ENCODE results near the gene H1-8.

H1-8 gene

DNA sequence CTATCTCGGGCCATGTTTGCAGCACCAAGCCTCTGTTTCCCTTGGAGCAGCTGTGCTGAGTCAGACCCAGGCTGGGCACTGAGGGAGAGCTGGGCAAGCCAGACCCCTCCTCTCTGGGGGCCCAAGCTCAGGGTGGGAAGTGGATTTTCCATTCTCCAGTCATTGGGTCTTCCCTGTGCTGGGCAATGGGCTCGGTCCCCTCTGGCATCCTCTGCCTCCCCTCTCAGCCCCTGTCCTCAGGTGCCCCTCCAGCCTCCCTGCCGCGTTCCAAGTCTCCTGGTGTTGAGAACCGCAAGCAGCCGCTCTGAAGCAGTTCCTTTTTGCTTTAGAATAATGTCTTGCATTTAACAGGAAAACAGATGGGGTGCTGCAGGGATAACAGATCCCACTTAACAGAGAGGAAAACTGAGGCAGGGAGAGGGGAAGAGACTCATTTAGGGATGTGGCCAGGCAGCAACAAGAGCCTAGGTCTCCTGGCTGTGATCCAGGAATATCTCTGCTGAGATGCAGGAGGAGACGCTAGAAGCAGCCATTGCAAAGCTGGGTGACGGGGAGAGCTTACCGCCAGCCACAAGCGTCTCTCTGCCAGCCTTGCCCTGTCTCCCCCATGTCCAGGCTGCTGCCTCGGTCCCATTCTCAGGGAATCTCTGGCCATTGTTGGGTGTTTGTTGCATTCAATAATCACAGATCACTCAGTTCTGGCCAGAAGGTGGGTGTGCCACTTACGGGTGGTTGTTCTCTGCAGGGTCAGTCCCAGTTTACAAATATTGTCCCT, 13.4 kb upstream of the H1-8 start:
- no peak for ATAC-seq
- TF ChIP-seq GLIS3 (CRISPR knock-in tag; IDR thresholded peaks at IDR 0.05), result no peak
- no peak for TF ChIP-seq RARB (CRISPR knock-in tag; IDR thresholded peaks at IDR 0.05)
- TF ChIP-seq TCF4 (CRISPR knock-in tag; IDR thresholded peaks at IDR 0.05; ENCODE audit: borderline replicate concordance), result no peak
- TF ChIP-seq ZFP3 (CRISPR knock-in tag; IDR thresholded peaks at IDR 0.05), result no peak

- TF ChIP-seq ZNF8 (CRISPR knock-in tag; IDR thresholded peaks at IDR 0.05) (no peak), ARNTL (CRISPR knock-in tag; IDR thresholded peaks at IDR 0.05; ENCODE audit: borderline replicate concordance, low read depth) (no peak)
- no peak for ATAC-seq
Observed at GRCh38 chr3:129530251-129530791, 12.7 kb upstream of the H1-8 start.

DNA sequence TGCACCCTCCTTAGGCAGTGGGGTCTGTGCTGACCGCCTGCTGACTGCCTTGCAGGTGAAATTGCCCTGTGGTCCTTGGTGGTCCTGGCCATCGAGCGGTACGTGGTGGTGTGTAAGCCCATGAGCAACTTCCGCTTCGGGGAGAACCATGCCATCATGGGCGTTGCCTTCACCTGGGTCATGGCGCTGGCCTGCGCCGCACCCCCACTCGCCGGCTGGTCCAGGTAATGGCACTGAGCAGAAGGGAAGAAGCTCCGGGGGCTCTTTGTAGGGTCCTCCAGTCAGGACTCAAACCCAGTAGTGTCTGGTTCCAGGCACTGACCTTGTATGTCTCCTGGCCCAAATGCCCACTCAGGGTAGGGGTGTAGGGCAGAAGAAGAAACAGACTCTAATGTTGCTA, 12.2 kb upstream of the H1-8 start:
- TF ChIP-seq TCF4 (CRISPR knock-in tag; IDR thresholded peaks at IDR 0.05; ENCODE audit: borderline replicate concordance) (no peak), ZNF8 (CRISPR knock-in tag; IDR thresholded peaks at IDR 0.05) (no peak), CREB5 (CRISPR knock-in tag; IDR thresholded peaks at IDR 0.05; ENCODE audit: low read depth) (no peak), PPARA (CRISPR knock-in tag; IDR thresholded peaks at IDR 0.05; ENCODE audit: borderline replicate concordance) (no peak), CSDC2 (CRISPR knock-in tag; IDR thresholded peaks at IDR 0.05) (no peak), SNAI2 (CRISPR knock-in tag; IDR thresholded peaks at IDR 0.05) (no peak), TOX (CRISPR knock-in tag; IDR thresholded peaks at IDR 0.05; ENCODE audit: borderline replicate concordance) (no peak), ZNF565 (CRISPR knock-in tag; conservative IDR thresholded peaks at IDR 0.05; ENCODE audit: low read depth) (no peak), OSR1 (CRISPR knock-in tag; IDR thresholded peaks at IDR 0.05) (no peak)
- no peak for ATAC-seq

DNA sequence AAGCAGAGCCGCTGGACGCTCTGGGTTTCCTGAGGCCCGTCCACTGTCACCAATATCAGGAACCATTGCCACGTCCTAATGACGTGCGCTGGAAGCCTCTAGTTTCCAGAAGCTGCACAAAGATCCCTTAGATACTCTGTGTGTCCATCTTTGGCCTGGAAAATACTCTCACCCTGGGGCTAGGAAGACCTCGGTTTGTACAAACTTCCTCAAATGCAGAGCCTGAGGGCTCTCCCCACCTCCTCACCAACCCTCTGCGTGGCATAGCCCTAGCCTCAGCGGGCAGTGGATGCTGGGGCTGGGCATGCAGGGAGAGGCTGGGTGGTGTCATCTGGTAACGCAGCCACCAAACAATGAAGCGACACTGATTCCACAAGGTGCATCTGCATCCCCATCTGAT, 11.3 kb upstream of the H1-8 start:
- ATAC-seq, result no peak
- no peak for TF ChIP-seq SNAI2 (CRISPR knock-in tag; IDR thresholded peaks at IDR 0.05)
- TF ChIP-seq ZC3H10 (CRISPR knock-in tag; IDR thresholded peaks at IDR 0.05), result no peak
- no peak for TF ChIP-seq ISL1 (CRISPR knock-in tag; IDR thresholded peaks at IDR 0.05)
- TF ChIP-seq, protein P1, sequence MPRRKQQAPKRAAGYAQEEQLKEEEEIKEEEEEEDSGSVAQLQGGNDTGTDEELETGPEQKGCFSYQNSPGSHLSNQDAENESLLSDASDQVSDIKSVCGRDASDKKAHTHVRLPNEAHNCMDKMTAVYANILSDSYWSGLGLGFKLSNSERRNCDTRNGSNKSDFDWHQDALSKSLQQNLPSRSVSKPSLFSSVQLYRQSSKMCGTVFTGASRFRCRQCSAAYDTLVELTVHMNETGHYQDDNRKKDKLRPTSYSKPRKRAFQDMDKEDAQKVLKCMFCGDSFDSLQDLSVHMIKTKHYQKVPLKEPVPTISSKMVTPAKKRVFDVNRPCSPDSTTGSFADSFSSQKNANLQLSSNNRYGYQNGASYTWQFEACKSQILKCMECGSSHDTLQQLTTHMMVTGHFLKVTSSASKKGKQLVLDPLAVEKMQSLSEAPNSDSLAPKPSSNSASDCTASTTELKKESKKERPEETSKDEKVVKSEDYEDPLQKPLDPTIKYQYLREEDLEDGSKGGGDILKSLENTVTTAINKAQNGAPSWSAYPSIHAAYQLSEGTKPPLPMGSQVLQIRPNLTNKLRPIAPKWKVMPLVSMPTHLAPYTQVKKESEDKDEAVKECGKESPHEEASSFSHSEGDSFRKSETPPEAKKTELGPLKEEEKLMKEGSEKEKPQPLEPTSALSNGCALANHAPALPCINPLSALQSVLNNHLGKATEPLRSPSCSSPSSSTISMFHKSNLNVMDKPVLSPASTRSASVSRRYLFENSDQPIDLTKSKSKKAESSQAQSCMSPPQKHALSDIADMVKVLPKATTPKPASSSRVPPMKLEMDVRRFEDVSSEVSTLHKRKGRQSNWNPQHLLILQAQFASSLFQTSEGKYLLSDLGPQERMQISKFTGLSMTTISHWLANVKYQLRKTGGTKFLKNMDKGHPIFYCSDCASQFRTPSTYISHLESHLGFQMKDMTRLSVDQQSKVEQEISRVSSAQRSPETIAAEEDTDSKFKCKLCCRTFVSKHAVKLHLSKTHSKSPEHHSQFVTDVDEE (CRISPR knock-in tag; IDR thresholded peaks at IDR 0.05), result no peak
- TF ChIP-seq, protein P2, sequence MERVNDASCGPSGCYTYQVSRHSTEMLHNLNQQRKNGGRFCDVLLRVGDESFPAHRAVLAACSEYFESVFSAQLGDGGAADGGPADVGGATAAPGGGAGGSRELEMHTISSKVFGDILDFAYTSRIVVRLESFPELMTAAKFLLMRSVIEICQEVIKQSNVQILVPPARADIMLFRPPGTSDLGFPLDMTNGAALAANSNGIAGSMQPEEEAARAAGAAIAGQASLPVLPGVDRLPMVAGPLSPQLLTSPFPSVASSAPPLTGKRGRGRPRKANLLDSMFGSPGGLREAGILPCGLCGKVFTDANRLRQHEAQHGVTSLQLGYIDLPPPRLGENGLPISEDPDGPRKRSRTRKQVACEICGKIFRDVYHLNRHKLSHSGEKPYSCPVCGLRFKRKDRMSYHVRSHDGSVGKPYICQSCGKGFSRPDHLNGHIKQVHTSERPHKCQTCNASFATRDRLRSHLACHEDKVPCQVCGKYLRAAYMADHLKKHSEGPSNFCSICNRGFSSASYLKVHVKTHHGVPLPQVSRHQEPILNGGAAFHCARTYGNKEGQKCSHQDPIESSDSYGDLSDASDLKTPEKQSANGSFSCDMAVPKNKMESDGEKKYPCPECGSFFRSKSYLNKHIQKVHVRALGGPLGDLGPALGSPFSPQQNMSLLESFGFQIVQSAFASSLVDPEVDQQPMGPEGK (CRISPR knock-in tag; IDR thresholded peaks at IDR 0.05; ENCODE audit: borderline replicate concordance), result no peak
- no peak for TF ChIP-seq ZFP30 (CRISPR knock-in tag; IDR thresholded peaks at IDR 0.05)
- no peak for TF ChIP-seq ZFP3 (CRISPR knock-in tag; IDR thresholded peaks at IDR 0.05)

DNA sequence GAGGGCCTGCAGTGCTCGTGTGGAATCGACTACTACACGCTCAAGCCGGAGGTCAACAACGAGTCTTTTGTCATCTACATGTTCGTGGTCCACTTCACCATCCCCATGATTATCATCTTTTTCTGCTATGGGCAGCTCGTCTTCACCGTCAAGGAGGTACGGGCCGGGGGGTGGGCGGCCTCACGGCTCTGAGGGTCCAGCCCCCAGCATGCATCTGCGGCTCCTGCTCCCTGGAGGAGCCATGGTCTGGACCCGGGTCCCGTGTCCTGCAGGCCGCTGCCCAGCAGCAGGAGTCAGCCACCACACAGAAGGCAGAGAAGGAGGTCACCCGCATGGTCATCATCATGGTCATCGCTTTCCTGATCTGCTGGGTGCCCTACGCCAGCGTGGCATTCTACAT, 10.7 kb upstream of the H1-8 start:
- ATAC-seq, result no peak

More for the DNA sequence above, 10.7 kb upstream of the H1-8 start:
- TF ChIP-seq GLIS3 (CRISPR knock-in tag; IDR thresholded peaks at IDR 0.05) (no peak), ZFP3 (CRISPR knock-in tag; IDR thresholded peaks at IDR 0.05) (no peak), OSR1 (CRISPR knock-in tag; IDR thresholded peaks at IDR 0.05) (no peak)
- TF ChIP-seq, protein P2 (CRISPR knock-in tag; IDR thresholded peaks at IDR 0.05; ENCODE audit: borderline replicate concordance), result no peak
